Measurements from ENCODE around the gene ATP11C. TPM values are rescaled to one million over a fixed set of nuclear protein-coding genes. Genes with fewer than 3 reads are reported as not detected.

The ATP11C gene
- total RNA-seq, 4 donors from 2014 or later, result 23.5 to 41.8 (median 32.5) TPM

DNA sequence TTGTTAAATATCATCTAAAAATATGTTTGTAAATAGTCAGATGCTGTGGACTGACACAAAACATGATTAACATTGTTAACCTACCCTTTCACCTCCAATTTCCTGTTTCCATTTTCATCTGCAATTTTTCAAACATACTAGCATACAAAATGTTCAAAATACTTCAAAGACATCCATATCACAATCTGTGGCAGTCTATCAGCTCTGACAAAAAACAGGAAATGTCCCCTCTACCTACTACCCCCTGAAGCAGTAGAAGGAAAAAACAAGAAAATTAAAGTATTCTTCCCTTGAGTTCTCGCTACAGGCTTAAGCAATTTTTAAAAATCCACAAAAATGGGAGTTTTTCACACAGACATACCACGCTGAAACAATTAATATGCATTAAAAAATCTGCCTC, 116.6 kb downstream of the ATP11C start:
- DNase-seq (ENCODE audit: low spot score) (no peak), ATAC-seq (ENCODE audit: low FRiP score) (no peak)
- TF ChIP-seq, protein P1, sequence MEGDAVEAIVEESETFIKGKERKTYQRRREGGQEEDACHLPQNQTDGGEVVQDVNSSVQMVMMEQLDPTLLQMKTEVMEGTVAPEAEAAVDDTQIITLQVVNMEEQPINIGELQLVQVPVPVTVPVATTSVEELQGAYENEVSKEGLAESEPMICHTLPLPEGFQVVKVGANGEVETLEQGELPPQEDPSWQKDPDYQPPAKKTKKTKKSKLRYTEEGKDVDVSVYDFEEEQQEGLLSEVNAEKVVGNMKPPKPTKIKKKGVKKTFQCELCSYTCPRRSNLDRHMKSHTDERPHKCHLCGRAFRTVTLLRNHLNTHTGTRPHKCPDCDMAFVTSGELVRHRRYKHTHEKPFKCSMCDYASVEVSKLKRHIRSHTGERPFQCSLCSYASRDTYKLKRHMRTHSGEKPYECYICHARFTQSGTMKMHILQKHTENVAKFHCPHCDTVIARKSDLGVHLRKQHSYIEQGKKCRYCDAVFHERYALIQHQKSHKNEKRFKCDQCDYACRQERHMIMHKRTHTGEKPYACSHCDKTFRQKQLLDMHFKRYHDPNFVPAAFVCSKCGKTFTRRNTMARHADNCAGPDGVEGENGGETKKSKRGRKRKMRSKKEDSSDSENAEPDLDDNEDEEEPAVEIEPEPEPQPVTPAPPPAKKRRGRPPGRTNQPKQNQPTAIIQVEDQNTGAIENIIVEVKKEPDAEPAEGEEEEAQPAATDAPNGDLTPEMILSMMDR (IDR thresholded peaks at IDR 0.05), result no peak

DNA sequence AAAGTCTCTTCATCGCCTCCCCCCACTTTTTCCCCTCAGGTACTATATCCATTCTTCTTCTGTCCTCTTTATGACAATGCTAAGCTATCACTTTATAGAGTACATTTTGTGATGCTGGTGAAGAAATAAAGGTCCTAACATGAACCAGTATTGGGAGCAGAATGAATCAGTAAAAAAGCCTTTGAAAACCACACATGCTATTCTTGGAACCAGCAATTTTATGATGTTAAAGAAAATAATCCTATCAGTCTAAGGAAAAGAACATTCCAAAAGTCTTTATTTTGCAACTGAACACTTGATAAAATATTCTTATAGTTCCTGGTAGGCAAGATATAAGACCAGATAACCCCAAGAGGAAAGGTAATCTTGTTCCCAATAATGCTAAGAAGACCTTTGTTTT, 117.1 kb downstream of the ATP11C start:
- no peak for ATAC-seq (ENCODE audit: low FRiP score)
- TF ChIP-seq, protein P1 (IDR thresholded peaks at IDR 0.05), result no peak

DNA sequence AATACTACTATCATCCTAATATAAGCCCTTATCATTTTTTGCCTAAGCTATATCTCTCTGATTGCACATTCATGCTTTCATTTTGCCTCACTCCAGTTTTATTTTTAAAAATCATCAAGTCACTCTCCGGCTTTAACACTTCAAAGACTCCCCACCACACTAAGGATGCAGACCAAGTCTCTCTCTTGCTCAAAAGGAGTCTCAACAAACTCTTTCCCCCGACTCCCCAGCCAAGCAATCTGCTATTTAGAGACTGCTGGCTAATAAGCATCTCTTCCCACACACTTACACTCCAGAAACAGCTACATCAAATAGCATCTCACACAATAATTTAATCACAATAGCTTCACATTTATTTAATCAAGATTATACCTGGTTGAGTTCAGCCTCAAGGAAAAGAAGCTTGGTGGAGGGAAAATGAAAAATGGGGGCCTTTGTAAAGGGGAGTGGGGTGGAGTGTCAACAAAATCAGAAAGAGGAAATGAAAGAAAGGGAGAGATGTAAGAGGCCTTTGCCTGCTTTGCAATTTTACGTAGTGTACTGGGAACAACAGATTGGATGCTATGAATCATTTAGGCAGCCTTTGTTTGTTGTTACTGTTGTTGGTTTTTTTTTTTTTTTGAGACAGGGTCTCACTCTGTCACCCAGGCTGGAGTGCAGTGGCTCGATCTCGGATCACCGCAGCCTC, 120.8 kb downstream of the ATP11C start:
- DNase-seq (ENCODE audit: low spot score), result no peak
- TF ChIP-seq, protein P1 (IDR thresholded peaks at IDR 0.05), result no peak
- no peak for ATAC-seq (ENCODE audit: low FRiP score)

More for the DNA sequence above, 117.1 kb downstream of the ATP11C start:
- DNase-seq (ENCODE audit: low spot score), result no peak

DNA sequence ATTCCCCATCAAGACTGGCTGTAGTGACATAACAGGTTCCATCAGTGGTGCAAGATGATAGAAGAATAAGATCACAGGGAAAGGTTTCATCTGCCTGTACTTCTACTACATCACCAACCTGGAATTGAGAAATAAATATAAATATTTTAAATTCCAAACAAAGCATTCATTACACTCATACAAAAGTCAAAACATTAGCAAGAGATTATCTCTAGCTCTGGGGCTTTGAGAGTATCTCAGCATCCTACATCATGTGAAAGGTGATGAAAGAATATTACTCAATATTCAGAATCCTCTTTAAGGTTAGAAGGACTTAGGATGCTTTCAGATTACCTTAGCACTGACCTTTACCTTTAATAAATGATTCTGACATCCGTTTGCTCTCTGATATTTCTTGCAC, 128.4 kb downstream of the ATP11C start:
- DNase-seq (ENCODE audit: low spot score), result no peak
- no peak for ATAC-seq (ENCODE audit: low FRiP score)
- TF ChIP-seq, protein P1 (IDR thresholded peaks at IDR 0.05), result no peak

DNA sequence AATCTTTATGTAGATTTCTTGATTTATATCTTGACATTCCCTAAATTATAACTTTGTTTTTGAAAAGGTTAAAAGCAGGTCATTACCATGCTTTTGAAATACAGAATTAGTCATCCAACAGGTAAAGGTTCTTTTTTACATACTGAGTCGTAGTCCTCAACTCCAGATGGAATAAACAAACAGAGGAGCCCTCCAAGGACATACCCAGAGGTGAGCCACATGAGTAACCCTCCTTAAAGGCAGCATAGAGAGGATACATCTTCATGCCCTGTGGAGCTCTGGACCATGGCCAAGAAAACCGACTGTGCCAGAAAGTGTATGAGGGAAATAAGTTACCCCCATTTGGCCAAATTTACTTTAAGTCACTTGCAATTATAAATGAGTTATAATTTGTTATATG, 129.6 kb downstream of the ATP11C start:
- TF ChIP-seq, protein P1 (IDR thresholded peaks at IDR 0.05), result no peak
- ATAC-seq (ENCODE audit: low FRiP score) (no peak), DNase-seq (ENCODE audit: low spot score) (no peak)

DNA sequence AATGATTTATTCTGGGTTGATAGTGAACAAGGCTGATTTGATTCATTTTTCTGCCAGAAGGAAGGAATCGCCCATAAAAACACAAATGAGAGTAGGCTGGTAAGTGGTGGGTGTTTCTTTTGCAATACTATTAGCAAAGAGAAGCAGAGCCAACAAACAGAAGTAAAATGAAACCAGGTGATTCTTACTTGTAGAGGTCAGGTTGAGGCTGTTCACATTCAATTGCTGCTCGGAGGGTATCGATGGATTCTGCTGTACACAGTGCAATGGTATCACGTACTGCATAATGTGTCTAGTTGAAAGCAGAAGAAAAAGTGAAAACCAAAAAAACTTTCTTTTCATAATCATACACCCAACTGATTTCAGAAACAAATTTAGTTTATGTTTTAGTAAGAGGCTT, 130.8 kb downstream of the ATP11C start:
- TF ChIP-seq, protein P1 (IDR thresholded peaks at IDR 0.05), result no peak
- DNase-seq (ENCODE audit: low spot score), result no peak
- ATAC-seq (ENCODE audit: low FRiP score), result no peak

DNA sequence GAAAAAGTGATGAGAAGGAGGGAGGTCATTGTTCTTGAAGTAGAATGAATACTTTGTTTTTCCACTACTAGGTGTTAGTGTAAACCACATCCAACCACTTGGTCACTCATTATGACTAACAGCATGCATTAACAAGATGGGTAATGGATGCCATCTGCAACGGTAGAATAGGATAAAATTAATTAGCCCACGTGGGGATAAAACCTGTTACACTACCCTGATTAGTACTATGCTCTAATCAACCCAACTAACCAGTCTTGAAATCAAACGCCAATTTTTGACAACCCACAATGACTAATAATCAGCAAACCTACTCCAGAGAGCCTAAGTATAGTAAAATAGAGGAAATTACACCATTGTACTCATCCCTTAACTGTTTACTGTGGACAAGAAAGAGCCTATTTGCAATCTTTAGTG, 131.4 kb downstream of the ATP11C start:
- ATAC-seq (ENCODE audit: low FRiP score) (no peak), DNase-seq (ENCODE audit: low spot score) (no peak)
- TF ChIP-seq, protein P1 (IDR thresholded peaks at IDR 0.05), result no peak
